HuH-7 (cell line): ENCODE results near the gene RAP1GAP2.
A peak's percentile ranks its signal among the peaks of the same experiment; 100 is the strongest.

Experiments
- DNase-seq: peaks from one replicate; pipeline ENCODE4 v3.0.0; 2011; ENCODE audit warnings: low spot score

Gene RAP1GAP2

DNA sequence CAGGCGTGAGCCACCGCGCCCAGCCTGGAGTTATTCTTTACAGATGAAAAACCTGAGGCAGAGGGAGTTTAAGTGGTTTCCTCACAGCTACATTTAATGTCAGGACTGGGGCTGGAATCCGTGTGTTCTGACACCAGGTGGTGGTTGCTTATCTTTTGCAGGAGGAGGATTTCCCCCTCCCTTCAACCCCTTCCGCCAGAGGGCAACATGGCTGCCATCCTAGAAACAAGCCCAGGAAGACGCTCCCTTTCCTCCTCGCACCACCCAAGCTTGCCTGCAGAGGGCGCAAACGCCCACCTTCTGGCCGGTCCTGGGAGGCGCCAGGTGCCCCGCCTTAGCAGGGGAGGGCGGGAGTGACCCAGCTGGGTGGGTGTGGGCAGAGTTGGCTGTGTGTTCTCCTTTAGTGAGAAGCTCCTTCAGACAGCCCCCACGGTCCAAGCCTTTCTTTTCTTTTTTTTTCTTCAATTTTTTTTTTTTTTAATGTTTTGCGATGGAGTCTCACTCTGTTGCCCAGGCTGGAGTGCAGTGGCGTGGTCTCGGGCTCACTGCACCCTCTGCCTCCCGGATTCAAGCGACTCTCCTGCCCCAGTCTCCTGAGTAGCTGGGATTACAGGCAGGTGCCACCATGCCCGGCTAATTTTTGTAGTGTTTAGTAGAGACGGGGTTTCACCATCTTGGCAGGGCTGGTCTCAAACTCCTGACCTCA lies 9.9 kb upstream of the RAP1GAP2 start:
- peak; percentile 85 for DNase-seq

- DNase-seq: no peak
Measured at GRCh38 chr17:2789700-2790099, 6.5 kb upstream of the RAP1GAP2 start.

- DNase-seq: no peak
Measured at GRCh38 chr17:2792366-2793169, 3.7 kb upstream of the RAP1GAP2 start.

- no peak for DNase-seq
Measured at GRCh38 chr17:2794111-2794803, 2.0 kb upstream of the RAP1GAP2 start.

DNA sequence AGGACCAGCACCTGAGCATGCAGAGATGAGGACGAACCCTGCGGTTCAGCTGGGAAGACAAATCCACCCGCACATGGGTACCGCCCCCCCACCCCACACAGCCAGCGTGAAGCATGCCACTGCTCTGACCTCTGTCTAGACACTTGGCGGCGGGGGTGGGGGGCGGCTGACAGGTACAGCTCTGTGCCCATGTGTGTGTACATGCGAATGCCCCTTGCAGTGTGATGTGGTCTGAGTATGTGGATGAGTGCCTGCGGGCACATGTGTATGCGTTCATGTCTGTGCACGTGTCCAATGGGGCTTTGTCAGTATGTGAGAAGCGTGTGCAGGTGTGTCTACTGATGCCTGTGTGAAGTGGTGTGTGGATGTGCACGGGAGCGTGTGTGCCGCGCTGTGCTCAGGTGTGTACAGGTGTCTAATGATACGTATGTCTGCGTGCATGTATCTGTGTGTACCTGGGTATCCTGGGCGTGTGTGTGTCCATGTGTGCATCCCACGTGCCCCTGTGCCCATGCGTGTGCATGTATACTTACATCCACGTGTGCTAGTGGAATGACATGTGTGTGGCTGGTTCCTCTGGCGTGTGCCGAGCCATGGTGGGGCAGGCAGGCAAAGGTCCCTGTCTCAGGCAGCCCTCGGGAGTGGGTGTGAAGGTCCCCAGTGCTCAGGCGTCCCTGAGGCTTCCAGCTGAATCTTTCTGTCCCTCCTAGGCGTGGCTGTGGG lies 636 bp upstream of the RAP1GAP2 start:
- DNase-seq: no peak

DNA sequence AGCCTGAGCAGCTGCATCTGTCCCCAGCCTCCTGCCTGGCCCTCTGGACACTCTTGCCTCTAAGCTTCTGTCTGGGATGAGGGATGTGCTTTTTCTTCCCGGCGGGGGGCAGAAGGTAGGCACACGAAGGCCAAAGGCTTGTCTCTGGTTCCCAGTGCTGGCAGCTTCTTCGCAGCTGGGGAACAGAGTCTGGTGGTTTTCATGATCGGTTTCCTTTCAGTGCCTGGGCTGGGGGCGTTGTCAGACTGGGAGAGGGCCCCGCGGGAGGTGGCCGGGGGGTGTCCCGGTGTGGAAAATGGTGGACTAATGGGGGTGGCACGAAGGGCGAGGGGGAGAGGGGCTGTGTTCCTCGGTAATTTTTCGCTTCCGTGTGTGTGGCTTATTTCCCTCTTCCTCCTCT lies 988 bp downstream of the RAP1GAP2 start:
- DNase-seq: no peak

- DNase-seq: no peak
Measured at GRCh38 chr17:2797637-2798036, 1.4 kb downstream of the RAP1GAP2 start.

DNA sequence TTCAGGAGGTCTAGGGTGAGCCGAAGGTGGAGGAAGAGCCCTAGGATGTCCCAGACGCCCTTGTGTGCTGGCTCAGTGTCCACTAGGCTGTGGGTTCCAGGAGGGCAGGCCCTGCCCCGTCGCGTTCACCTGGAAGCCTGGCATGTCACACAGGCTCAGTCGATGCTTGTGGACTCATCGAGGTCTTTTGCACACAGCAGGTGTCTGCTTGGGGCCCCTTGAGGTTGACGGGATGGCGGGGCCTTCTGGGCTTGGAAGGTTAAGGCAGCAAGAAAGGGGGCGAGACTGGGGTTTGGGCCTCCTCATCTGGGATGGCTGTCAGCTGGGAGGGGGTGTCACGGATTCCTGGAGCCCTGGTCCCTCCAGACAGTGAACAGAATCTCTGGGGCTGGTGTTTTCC lies 1.9 kb downstream of the RAP1GAP2 start:
- DNase-seq: no peak

DNA sequence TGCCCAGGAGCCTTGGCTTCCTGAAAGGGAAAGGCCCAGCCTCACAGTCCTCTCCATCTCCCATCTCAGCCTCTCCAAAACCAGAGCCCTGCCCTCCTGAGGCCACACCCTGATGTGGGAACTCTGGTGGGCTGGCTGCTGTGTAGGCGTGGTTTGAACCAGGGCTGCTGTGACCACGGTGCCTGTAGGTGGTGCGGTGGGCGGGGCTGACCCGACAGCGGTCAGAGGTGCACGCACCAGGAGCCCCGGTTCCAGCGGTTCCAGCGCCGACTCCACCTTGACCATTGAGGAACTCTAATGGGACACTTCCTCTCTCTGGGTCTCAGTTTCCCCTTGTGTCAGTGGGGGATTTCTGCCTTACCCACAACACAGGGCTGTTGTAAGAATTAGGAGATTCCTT lies 2.4 kb downstream of the RAP1GAP2 start:
- DNase-seq: no peak

DNA sequence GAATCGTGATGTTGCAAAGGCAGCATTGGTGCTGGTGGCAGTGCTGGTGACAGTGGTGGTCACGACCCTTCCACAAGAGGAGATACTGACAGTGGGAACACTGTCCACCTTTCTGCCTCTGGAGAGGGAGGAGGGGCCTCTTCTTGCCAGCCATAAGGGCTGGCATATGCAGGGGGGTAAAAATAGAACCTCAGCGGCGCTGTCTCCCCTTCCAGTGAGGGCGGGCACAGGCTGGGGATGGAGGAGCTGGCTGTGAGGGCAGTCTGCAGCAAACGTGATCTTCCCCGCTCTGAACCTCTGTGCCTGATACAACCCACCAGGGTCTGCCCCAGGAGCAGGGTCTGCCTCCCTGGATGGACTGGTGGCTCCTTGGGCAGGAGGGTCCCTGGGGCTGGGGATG lies 3.4 kb downstream of the RAP1GAP2 start:
- no peak for DNase-seq

GRCh38 chr17:2800367-2800766 lies 4.1 kb downstream of the RAP1GAP2 start:
- DNase-seq: no peak

- no peak for DNase-seq
Measured at GRCh38 chr17:2801841-2802240, 5.6 kb downstream of the RAP1GAP2 start.

GRCh38 chr17:2802574-2802973 lies 6.3 kb downstream of the RAP1GAP2 start:
- DNase-seq: no peak

DNA sequence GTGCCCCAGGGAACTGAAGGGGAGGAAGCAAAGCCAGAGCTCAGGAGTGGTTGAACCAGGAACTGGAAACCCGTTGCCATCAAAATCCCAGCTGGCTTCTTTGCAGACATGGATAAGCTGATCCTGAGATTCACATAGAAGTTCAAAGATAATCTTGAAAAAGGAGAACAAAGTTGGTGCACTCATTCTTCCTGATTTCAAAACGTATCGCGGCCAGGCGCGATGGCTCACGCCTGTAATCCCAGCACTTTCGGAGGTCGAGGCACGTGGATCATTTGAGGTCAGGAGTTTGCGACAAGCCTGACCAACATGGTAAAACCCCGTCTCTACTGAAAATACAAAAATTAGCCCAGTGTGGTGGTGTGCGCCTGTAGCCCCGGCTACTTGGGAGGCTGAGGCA lies 7.1 kb downstream of the RAP1GAP2 start:
- no peak for DNase-seq

DNA sequence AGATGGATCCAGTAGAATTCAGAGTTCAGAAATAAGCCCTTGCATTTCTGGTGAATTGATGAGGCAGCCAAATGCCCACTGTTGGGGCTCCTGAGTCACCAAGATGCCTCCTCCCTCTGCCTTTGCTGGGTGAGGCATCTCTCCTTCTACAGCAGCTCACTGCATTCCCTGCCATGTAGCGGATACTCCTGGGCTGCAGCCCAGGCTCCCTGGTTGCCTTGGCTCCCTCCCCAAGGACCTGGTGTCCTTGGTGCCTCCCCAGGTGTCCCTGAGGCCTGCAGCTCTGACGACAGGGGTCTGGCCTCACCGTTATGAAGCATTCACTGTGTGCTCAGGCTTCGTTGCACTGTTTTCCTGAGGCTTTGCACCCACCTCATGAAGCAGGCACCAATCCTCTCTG lies 7.7 kb downstream of the RAP1GAP2 start:
- no peak for DNase-seq

DNA sequence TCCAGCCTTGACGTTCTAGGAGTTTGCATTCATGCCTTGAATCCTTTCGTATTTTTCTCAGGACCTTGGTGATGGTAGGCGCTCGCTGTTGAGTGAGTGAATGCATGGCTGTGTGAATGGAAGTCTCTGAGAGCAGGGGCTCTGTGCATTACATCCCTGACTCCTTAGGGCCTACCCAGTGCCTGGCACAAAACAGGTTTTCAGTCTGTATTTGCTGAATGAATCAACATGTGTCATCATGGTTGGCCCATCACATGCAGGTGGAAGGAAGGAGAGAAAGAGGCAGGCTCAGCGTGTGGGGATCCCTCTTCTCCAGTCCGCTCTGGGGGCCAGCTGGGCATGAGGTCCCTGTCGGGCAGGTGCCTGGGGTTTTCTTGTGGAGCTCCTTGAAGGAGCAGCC lies 8.7 kb downstream of the RAP1GAP2 start:
- DNase-seq: no peak

GRCh38 chr17:2805961-2806360 lies 9.7 kb downstream of the RAP1GAP2 start:
- no peak for DNase-seq

DNA sequence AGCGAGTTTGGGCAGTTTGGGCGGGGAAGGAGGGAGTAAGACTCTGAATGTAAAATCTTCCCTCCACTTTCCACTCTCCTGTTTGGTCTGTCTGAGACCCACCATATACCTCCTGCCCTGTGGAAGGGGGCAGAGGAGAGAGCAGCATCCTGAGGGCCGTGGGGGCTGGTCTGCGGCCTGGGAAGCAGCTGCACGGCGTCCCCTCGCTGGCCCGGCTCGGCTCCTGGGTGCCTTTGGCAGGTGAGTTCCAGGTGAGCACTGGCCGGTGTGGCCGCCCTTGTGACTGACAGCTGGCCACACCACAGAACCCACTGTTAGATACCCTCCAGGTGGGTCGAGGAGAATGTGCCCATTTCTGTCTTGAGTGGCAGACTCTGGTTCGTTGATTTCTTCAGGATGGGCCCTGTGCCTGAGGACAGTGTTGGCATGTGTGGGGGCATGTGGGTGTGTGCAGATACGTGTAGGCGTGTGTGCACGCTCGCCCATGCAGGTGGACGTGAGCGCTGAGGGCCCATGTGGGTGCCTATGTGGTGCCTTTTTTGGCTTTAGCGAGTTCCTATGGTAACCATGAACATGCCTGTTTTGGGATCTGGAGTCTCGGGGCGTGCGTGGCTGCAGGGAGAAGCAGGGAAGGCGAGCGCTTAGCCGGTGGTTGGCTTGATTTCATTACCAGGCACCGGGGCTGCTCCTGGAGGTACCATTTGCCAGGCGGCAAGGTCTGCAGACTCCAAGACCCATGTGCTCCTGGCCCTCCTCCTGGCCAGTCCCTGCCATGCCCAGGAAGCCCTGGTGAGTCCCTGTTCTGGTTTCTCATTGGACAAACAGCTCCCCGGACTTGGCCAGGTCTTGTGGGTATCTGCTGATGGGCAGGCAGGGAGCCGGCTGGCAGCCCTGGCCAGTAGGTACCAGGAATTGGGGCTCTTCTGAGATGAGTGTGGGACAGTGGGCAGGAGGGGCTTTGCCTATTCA lies 12.4 kb downstream of the RAP1GAP2 start:
- DNase-seq: no peak

- no peak for DNase-seq
Measured at GRCh38 chr17:2809337-2809736, 13.1 kb downstream of the RAP1GAP2 start.

- DNase-seq: no peak
Measured at GRCh38 chr17:2814049-2814448, 17.8 kb downstream of the RAP1GAP2 start.
